HCT116 (cell line): Measurements from ENCODE around the gene NUP43. TPM values are rescaled to one million over a fixed set of nuclear protein-coding genes. Genes with fewer than 3 reads are reported as not detected.

Experiments used
- ATAC-seq: fragments of 200-7000 bp; cut with Tn5 transposase; 2 replicates; pipeline ENCODE4 v1.9.1; 2020; ENCODE audit warnings: mild to moderate bottlenecking, moderate library complexity
- BruUV-seq: library from RNA; stranded (reverse); fragments of 400-500 nt; replicated peaks from 2 replicates; lab custom pipeline; 2021; lab: Mats Ljungman, UMichigan
- CTCF ChIA-PET: fragments of 300-600 bp; sonication (Branson Sonifier 250); formaldehyde crosslinking; loops from one replicate; lab custom pipeline; 2021; ENCODE audit warnings: antibody characterized with exemption; lab: Charles Lee
- POLR2A ChIA-PET: fragments of 300-600, 350-600 bp; sonication (Branson Sonifier 250); formaldehyde crosslinking; loops from one replicate; lab custom pipeline; 2021; ENCODE audit warnings: antibody characterized with exemption; lab: Charles Lee
- RAD21 ChIA-PET, 2 experiments: fragments of 300-600 bp; sonication (Branson Sonifier 250); formaldehyde crosslinking; loops; one replicate each; lab custom pipeline; 2023; ENCODE audit warnings: low total read pairs in 2 of 2; ENCODE audit not compliant: uncharacterized antibody in 2 of 2, unreplicated experiment in 2 of 2, low non-redundant PET in 1 of 2; lab: Charles Lee
- DNase-seq: peaks from one replicate; pipeline ENCODE4 v3.0.0-alpha.2; 2010; ENCODE audit warnings: low read depth, low spot score
- H2AFZ ChIP-seq: fragments of 200-600 bp; shearing (Covaris generic), sonication (generic); 2 replicates; pipeline ENCODE4 v1.6.1; 2017; ENCODE audit warnings: low read depth, mixed run types, mixed read lengths, antibody characterized with exemption, low read length; ENCODE audit not compliant: poor library complexity, severe bottlenecking
- H3K27ac ChIP-seq: 2 replicates; pipeline ENCODE4 v1.5.1; 2012; ENCODE audit warnings: low read depth, low read length
- H3K27me3 ChIP-seq: fragments of 200-600 bp; sonication (generic); 2 replicates; pipeline ENCODE4 v1.6.1; 2016; ENCODE audit warnings: mixed run types, low read length, mixed read lengths; ENCODE audit not compliant: insufficient read depth
- H3K36me3 ChIP-seq, 2 experiments: fragments of 200-500 bp in 1 of 2; fragments of 200-600 bp in 1 of 2; sonication (Bioruptor generic) in 1 of 2; sonication (generic) in 1 of 2; 2 replicates each; pipeline versions ENCODE4 v1.5.1 to v1.6.1; 2014 to 2016; ENCODE audit warnings: low read length in 2 of 2, inconsistent platforms in 1 of 2, mixed read lengths in 1 of 2, mixed run types in 1 of 2; ENCODE audit not compliant: insufficient read depth in 2 of 2, control insufficient read depth in 1 of 2
- H3K4me1 ChIP-seq, 2 experiments: fragments of 200-600 bp in 1 of 2; sonication (generic) in 1 of 2; 2 replicates each; pipeline versions ENCODE4 v1.5.1 to v1.6.1; 2012 to 2017; ENCODE audit warnings: low read length in 2 of 2, inconsistent platforms in 1 of 2, mild to moderate bottlenecking in 1 of 2, mixed read lengths in 1 of 2, mixed run types in 1 of 2, moderate library complexity in 1 of 2; ENCODE audit not compliant: insufficient read depth in 2 of 2, control insufficient read depth in 1 of 2
- H3K4me2 ChIP-seq: fragments of 200-600 bp; sonication (generic); 2 replicates; pipeline ENCODE4 v1.6.1; 2017; ENCODE audit warnings: mixed run types, low read length, mixed read lengths
- H3K4me3 ChIP-seq, 2 experiments: fragments of 200-600 bp in 1 of 2; sonication (generic) in 1 of 2; replicated peaks in 1 of 2; 2 replicates each; pipeline ENCODE4 v1.5.1; 2011 to 2016; ENCODE audit warnings: low read length in 2 of 2, control low read depth in 1 of 2, low read depth in 1 of 2, mild to moderate bottlenecking in 1 of 2, mixed read lengths in 1 of 2, mixed run types in 1 of 2
- H3K79me2 ChIP-seq: fragments of 200-600 bp; sonication (generic); 2 replicates; pipeline ENCODE4 v1.6.1; 2017; ENCODE audit warnings: mild to moderate bottlenecking, mixed run types, low read length, moderate library complexity, mixed read lengths; ENCODE audit not compliant: insufficient read depth
- H3K9ac ChIP-seq: fragments of 200-600 bp; sonication (generic); 2 replicates; pipeline ENCODE4 v1.6.1; 2016; ENCODE audit warnings: low read length, mixed read lengths
- H3K9me2 ChIP-seq: fragments of 200-600 bp; sonication (generic), shearing (Covaris generic); 2 replicates; pipeline ENCODE4 v1.6.1; 2017; ENCODE audit warnings: mixed run types, mild to moderate bottlenecking, moderate library complexity; ENCODE audit not compliant: insufficient read depth
- H3K9me3 ChIP-seq, 2 experiments: fragments of 200-500 bp in 1 of 2; fragments of 200-600 bp in 1 of 2; sonication (Bioruptor generic) in 1 of 2; sonication (generic) in 1 of 2; 2 replicates each; pipeline ENCODE4 v1.6.1; 2014 to 2017; ENCODE audit warnings: low read length in 2 of 2, mixed read lengths in 2 of 2, inconsistent platforms in 1 of 2, low read depth in 1 of 2, mild to moderate bottlenecking in 1 of 2, mixed run types in 1 of 2, moderate library complexity in 1 of 2; ENCODE audit not compliant: control insufficient read depth in 1 of 2, insufficient read depth in 1 of 2
- H4K20me1 ChIP-seq: fragments of 200-600 bp; sonication (generic), shearing (Covaris generic); 2 replicates; pipeline ENCODE4 v1.6.1; 2017; ENCODE audit warnings: mixed run types, mild to moderate bottlenecking, moderate library complexity; ENCODE audit not compliant: insufficient read depth
- CEBPB ChIP-seq: IDR thresholded peaks from 2 replicates; pipeline ENCODE4 v1.6.1; 2012; ENCODE audit warnings: low read depth
- EGR1 ChIP-seq: IDR thresholded peaks from 2 replicates; pipeline ENCODE4 v1.6.1; 2012; ENCODE audit warnings: low read depth
- ELF1 ChIP-seq: IDR thresholded peaks from 2 replicates; pipeline ENCODE4 v1.6.1; 2012; ENCODE audit warnings: low read depth, borderline replicate concordance
- EZH2 ChIP-seq: fragments of 200-600 bp; sonication (generic); IDR thresholded peaks from 2 replicates; pipeline ENCODE4 v1.6.1; 2017; ENCODE audit warnings: antibody characterized with exemption, mixed run types
- FOSL1 ChIP-seq: IDR thresholded peaks from 2 replicates; pipeline ENCODE4 v1.6.1; 2012; ENCODE audit warnings: low read depth
- POLR2AphosphoS5 ChIP-seq: IDR thresholded peaks from 2 replicates; pipeline ENCODE4 v1.6.1; 2011; ENCODE audit warnings: mild to moderate bottlenecking, low read depth, low read length, moderate library complexity
- SP1 ChIP-seq: IDR thresholded peaks from 2 replicates; pipeline ENCODE4 v1.6.1; 2012; ENCODE audit warnings: low read depth
- TCF7L2 ChIP-seq: IDR thresholded peaks from 2 replicates; pipeline ENCODE4 v1.7.0; 2011; ENCODE audit warnings: borderline replicate concordance, inconsistent platforms; ENCODE audit not compliant: insufficient read depth, insufficient read length; ENCODE audit errors: extremely low read depth
- ZNF274 ChIP-seq: fragments of 200-500 bp; sonication (Bioruptor generic); IDR thresholded peaks from 2 replicates; pipeline ENCODE4 v1.6.1; 2014; ENCODE audit warnings: mild to moderate bottlenecking, low read depth, low read length, inconsistent platforms
- intact Hi-C: fragments of 100-400 bp; cut with micrococcal nuclease; formaldehyde crosslinking; loops from 2 replicates; pipeline ENCODE4 v1.10.0; 2022
- total RNA-seq: library from RNA; stranded (reverse); gene quantifications from one replicate; pipeline ENCODE4 v1.2.1, GENCODE V29; 2021; ENCODE audit not compliant: unreplicated experiment
- TF ChIP-seq, protein P1 (sequence below): IDR thresholded peaks from 2 replicates; pipeline ENCODE4 v1.6.1; 2012
- TF ChIP-seq, protein P2 (sequence below): IDR thresholded peaks from 2 replicates; pipeline ENCODE4 v1.6.1; 2011; ENCODE audit warnings: mild to moderate bottlenecking, low read length, moderate library complexity; ENCODE audit not compliant: insufficient replicate concordance; ENCODE audit errors: extremely low read depth

Gene NUP43
- total RNA-seq, 1 experiment from 2014 or later = 51.0 TPM

- ATAC-seq (no peak), DNase-seq (no peak)
- peaks cover 14 to 18% of the 10 kb centered on the region in 2 experiments; a peak in 3 of 4 replicates for H3K36me3 ChIP-seq
- ChIA-PET CTCF (no interaction called here), RAD21 (no interaction called here), POLR2A (no interaction called here)
- H3K4me3 ChIP-seq = no peak overlapping the region
- TF ChIP-seq SP1 (no peak), TCF7L2 (no peak), ELF1 (no peak), ZNF274 (no peak)
- TF ChIP-seq, protein P1, sequence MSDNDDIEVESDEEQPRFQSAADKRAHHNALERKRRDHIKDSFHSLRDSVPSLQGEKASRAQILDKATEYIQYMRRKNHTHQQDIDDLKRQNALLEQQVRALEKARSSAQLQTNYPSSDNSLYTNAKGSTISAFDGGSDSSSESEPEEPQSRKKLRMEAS = no peak
- H3K9ac ChIP-seq = no peak overlapping the region
- no peak overlapping the region for H2AFZ ChIP-seq
- no peaks in the 10 kb centered on the region for H3K4me1 ChIP-seq
- H3K79me2 ChIP-seq = peaks cover 6% of the 10 kb centered on the region; the same call in 1 of the 2 replicates
- intact Hi-C loops = no loop called here
- no TSS peak for BruUV-seq
- no peak overlapping the region for H3K4me2 ChIP-seq
- H3K27me3 ChIP-seq = no peaks in the 10 kb centered on the region
- H3K9me2 ChIP-seq = no peaks in the 10 kb centered on the region
- no peak overlapping the region for H3K27ac ChIP-seq
- H4K20me1 ChIP-seq = no peaks in the 10 kb centered on the region
- no peaks in the 10 kb centered on the region for H3K9me3 ChIP-seq
These were observed 31.3 kb upstream of the NUP43 start for GRCh38 chr6:149777624-149778023.

GRCh38 chr6:149771925-149772324 is 25.6 kb upstream of the NUP43 start:
- H3K9me3 ChIP-seq = no peaks in the 10 kb centered on the region
- H3K36me3 ChIP-seq = peaks cover 18 to 22% of the 10 kb centered on the region in 2 experiments; a peak in 3 of 4 replicates
- no peak for ATAC-seq
- TF ChIP-seq POLR2AphosphoS5 (no peak), EGR1 (no peak), EZH2 (no peak), ZNF274 (no peak), FOSL1 (no peak), CEBPB (no peak), ELF1 (no peak)
- TF ChIP-seq, protein P2, sequence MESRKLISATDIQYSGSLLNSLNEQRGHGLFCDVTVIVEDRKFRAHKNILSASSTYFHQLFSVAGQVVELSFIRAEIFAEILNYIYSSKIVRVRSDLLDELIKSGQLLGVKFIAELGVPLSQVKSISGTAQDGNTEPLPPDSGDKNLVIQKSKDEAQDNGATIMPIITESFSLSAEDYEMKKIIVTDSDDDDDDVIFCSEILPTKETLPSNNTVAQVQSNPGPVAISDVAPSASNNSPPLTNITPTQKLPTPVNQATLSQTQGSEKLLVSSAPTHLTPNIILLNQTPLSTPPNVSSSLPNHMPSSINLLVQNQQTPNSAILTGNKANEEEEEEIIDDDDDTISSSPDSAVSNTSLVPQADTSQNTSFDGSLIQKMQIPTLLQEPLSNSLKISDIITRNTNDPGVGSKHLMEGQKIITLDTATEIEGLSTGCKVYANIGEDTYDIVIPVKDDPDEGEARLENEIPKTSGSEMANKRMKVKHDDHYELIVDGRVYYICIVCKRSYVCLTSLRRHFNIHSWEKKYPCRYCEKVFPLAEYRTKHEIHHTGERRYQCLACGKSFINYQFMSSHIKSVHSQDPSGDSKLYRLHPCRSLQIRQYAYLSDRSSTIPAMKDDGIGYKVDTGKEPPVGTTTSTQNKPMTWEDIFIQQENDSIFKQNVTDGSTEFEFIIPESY = no peak
- TF ChIP-seq, all 23 proteins: peak for 0
- H2AFZ ChIP-seq = no peak overlapping the region
- peaks cover 37% of the 10 kb centered on the region for H3K79me2 ChIP-seq
- H3K27me3 ChIP-seq = no peaks in the 10 kb centered on the region
- intact Hi-C loops = no loop called here
- H3K4me3 ChIP-seq = no peak overlapping the region
- RAD21 ChIA-PET = no interaction called here
- no peak overlapping the region for H3K27ac ChIP-seq
- no peaks in the 10 kb centered on the region for H3K9me2 ChIP-seq
- CTCF ChIA-PET = no interaction called here
- no peaks in the 10 kb centered on the region for H4K20me1 ChIP-seq
- H3K9ac ChIP-seq = no peak overlapping the region
- no peak overlapping the region for H3K4me2 ChIP-seq
- POLR2A ChIA-PET = no interaction called here
- no peak for DNase-seq
- H3K4me1 ChIP-seq = peaks cover 2 to 7% of the 10 kb centered on the region in 2 experiments; a peak in 2 of 4 replicates
- BruUV-seq = no TSS peak
